ENCODE measurements around the gene DPP9.

Gene DPP9

GRCh38 chr19:4723595-4724514 is at the start of gene DPP9:
TSS of gene DPP9 (minus strand) at chr19:4723842. CDS start at chr19:4719906, 3,936 bp downstream.
- no peak for TF ChIP-seq CTCF (IDR thresholded peaks at IDR 0.05; ENCODE audit: extremely low read depth, missing control alignments)
- peak; percentile 100 for DNase-seq (ENCODE audit: low spot score)

GRCh38 chr19:4773047-4773640 is 49.5 kb upstream of the DPP9 start:
- DNase-seq (ENCODE audit: low spot score): no peak
- TF ChIP-seq CTCF (IDR thresholded peaks at IDR 0.05; ENCODE audit: extremely low read depth, missing control alignments): no peak

GRCh38 chr19:4772566-4772965 is 48.9 kb upstream of the DPP9 start:
- DNase-seq (ENCODE audit: low spot score): no peak
- TF ChIP-seq CTCF (IDR thresholded peaks at IDR 0.05; ENCODE audit: extremely low read depth, missing control alignments): no peak

- DNase-seq (ENCODE audit: low spot score): peak; percentile 81
- no peak for TF ChIP-seq CTCF (IDR thresholded peaks at IDR 0.05; ENCODE audit: extremely low read depth, missing control alignments)
Observed at GRCh38 chr19:4768934-4769777, 45.5 kb upstream of the DPP9 start.

GRCh38 chr19:4764393-4764660 is 40.7 kb upstream of the DPP9 start:
- DNase-seq (ENCODE audit: low spot score): no peak
- no peak for TF ChIP-seq CTCF (IDR thresholded peaks at IDR 0.05; ENCODE audit: extremely low read depth, missing control alignments)

GRCh38 chr19:4763021-4763420 is 39.4 kb upstream of the DPP9 start:
- no peak for TF ChIP-seq CTCF (IDR thresholded peaks at IDR 0.05; ENCODE audit: extremely low read depth, missing control alignments)
- no peak for DNase-seq (ENCODE audit: low spot score)

GRCh38 chr19:4760285-4760650 is 36.6 kb upstream of the DPP9 start:
- no peak for DNase-seq (ENCODE audit: low spot score)
- TF ChIP-seq CTCF (IDR thresholded peaks at IDR 0.05; ENCODE audit: extremely low read depth, missing control alignments): no peak

Data from GM20000 (cell line).